GM18519 (cell line): ENCODE data around the gene DENND1A.

ENCODE experiments used
- ATAC-seq: cut with Tn5 transposase; IDR thresholded peaks from one replicate; pipeline ENCODE4 v1.9.1; 2021; ENCODE audit warnings: mild to moderate bottlenecking, moderate library complexity; ENCODE audit not compliant: unreplicated experiment, low FRiP score

The DENND1A gene

GRCh38 chr9:123775289-123776284 is 154.3 kb downstream of the DENND1A start:
- ATAC-seq, result no peak

DNA sequence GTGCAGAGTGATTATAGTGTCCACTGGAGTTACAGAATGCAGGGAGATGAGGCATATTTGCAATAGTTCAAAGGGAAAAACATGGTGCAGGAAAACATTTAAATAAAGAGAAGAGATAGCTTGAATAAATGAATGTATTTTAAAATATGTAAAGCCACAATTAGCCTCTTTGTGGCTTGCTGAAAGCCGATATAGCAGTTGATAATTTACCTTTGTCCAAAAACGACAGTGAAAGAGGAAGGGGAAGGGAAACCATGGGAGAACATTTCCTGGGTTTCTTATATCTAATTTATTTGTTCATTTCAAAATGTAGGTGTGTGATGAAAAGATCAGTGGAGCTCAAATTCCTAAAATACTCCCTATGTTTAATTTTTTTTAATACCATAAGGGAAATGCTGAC is 156.1 kb downstream of the DENND1A start:
- no peak for ATAC-seq

- ATAC-seq, result no peak
Measured at GRCh38 chr9:123772967-123773366, 157.0 kb downstream of the DENND1A start.

GRCh38 chr9:123772374-123772773 is 157.6 kb downstream of the DENND1A start:
- no peak for ATAC-seq

GRCh38 chr9:123771690-123772089 is 158.2 kb downstream of the DENND1A start:
- no peak for ATAC-seq

GRCh38 chr9:123769719-123770118 is 160.2 kb downstream of the DENND1A start:
- ATAC-seq, result no peak

GRCh38 chr9:123763910-123764588 is 165.9 kb downstream of the DENND1A start:
- ATAC-seq, result no peak

GRCh38 chr9:123761905-123762605 is 167.9 kb downstream of the DENND1A start:
- no peak for ATAC-seq

DNA sequence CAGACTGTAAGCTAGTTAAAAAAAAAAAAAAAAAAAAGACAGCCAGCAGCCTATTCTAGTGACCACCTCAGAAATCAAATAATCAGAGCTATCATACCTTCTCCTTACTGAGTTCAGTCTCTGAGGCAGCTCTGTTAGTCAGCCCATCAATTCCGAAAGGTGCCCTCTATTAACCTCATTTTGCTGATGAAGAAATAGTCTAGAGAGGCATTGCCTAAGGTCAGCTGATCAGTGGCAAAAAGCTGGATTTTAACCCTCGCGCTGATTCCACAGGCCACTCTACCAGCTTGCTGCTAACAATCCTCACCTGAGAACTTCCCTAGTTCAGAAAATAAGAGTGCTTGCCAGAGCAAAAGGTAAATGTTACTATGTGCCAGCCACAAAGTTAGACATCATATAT is 172.0 kb downstream of the DENND1A start:
- no peak for ATAC-seq

DNA sequence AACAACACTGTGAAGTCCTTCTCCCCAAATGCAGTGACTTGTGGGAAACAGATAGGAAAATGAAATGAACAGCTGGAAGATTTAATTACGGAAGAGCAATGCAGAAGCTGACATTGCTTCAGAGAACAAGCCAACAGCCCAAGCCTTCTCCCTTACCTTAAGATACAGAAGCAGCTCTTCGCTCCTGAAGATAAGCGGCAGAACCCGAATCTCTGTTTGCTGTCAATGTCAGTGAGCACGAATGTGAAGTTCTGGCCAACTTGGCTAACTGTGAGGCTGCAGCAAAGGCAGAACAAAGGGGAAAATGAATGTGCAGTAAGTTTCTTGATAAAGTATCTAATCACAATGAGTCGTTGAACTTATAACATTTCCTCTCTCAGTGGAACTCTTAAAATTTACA is 172.4 kb downstream of the DENND1A start:
- ATAC-seq, result no peak

GRCh38 chr9:123756484-123757106 is 173.3 kb downstream of the DENND1A start:
- no peak for ATAC-seq

DNA sequence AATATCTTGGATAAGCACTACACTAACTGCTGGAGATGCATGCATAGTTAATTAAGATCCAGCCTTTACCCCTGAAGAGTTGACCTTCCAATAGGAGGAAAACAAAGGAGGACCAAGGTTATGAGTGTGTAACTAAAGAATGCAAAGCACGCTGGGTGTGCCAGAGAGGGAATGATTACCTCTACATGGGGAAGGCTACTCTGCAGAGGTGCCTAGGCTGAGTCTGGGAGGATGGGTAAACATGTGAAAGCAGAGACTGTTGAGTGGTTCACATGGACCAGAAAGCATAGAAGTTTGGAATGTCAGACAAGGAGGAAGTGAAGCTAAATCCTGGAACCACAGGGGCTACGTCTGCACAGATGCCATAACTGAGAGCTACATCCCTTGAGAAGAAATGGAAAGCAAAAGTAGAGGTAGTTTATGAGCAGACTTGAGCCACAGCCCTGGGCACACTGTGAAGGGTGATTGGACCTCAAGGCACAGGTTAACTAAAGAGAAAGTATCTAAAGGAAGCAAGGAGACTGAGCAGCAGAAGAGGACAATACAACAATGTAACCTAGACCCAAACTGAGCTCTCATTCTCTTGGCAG is 176.2 kb downstream of the DENND1A start:
- ATAC-seq, result no peak

DNA sequence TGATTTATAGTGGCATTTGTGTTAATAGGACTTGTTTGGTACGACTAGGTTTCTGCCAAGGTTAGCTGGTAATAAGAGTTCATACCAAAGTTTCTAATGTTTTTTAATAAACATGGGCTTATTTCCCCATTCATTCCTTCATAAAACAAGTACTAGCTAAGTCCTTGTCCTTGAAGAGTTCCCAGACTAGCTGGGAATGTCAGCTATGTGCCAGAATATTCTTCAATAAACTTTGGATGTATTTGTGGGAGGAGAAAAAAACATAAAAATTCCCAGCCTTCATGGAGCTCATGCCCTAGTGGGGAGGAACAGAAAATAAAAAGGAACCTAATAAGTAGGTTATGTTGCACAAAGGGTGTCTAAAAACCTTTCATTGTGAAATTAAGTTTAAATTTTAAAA is 176.9 kb downstream of the DENND1A start:
- no peak for ATAC-seq

DNA sequence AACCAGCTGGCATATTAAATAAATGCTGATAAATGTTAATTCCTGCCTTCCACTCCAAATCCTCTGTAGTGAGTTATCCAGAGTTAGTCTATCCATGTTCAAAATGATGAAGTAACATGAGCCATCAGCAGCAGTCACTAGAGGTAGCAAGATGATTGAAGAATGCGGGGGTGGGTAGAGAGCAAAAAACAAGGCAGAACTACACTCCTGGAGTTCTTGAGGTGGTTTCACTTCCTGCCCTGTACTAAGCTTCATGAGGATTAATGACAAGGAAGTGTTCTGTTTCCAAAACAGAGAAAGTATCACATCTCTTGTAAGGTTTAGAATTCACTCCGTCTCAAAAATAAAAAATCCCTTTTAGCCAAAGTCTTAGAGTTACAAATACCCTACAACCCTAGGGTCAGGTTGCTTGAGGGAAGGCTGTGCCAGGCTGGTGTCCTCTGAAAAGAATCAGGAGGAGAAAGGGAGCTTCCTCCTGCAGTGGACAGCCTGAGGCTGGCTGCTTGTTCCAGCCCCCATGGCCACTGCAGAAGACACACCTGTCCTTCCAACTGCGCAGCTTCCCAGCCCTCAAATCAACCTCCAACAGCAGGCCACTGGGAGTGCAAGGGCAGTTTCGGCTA is 180.2 kb downstream of the DENND1A start:
- peak; percentile 54 for ATAC-seq

GRCh38 chr9:123746765-123747164 is 183.2 kb downstream of the DENND1A start:
- ATAC-seq, result no peak

GRCh38 chr9:123745933-123746332 is 184.0 kb downstream of the DENND1A start:
- no peak for ATAC-seq

DNA sequence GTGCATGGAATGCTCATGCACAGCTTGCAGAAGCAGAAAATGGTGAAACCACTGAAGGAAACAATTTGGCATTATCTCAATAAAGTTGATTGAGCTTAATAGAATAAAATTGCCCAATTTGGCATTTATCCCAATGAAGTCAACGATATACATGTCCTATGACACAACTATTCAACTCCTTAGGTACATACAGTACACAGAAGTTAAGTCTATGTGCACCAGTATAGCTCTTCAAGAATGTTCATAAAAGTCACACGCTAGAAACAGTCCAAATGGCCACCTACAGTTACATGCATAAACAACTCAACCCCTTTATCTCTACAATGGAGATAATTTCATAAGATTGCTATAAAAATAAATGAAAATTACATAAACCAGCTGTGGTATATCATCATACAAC is 184.5 kb downstream of the DENND1A start:
- no peak for ATAC-seq

DNA sequence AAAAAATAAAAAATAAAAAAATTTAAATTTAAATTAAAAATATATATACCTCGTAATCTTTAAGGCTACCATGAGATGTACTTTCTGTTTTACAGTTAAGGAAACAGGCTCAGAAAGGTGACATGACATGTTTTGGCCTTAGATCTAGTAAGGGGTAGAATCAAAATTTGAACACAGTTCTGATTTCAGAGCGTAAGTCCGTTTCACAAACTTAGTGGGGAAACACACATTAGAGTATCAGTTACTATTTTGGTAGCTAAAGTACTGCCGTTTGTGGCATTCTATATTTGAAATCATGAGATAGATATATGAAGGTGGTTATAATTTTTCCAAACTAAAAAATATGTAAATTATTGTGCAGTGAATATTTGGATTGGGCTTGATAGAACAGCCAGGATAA is 186.2 kb downstream of the DENND1A start:
- no peak for ATAC-seq

DNA sequence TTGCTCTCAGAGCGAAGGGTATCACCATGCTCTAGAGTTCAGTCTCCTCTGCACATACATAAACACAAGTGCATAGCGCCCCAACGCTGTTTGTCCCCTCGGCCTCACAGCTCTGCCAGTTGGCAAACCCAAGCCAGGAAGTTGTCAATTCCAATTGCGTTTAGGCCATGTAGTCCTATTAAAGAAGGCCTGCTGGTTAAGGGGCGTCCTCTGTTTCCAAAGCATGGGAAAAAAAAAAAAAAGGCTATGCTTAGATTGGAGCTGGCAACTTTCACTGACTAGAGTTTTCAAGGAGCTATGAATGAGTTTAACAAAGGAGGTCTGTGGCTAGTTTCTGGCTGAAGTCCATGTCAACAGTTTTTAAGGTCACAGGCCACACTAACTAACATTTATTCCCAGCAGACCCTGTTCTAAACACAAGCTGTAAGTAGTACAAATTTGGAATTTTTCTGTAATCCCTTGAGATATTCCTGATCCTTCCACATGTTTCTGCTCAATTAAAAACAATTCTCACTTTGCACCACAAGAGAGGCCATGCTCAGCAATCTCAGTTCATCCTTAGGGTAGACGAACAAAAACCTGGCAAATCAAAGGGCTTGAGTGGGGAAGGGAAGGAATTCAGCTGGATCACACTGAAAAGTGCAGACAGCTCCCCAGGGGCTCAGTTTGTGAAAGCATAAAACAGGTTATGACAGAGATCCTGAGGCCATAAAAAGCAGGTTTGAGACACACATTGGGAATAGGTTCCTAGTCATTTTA is 187.7 kb downstream of the DENND1A start:
- no peak for ATAC-seq
